Brain microvascular endothelial cell (primary cell): ENCODE measurements around the gene RHO.

ENCODE experiments used
- DNase-seq: peaks from one replicate; pipeline ENCODE4 v3.0.0-alpha.2; 2020
- H3K27ac ChIP-seq: fragments of 250-450 bp; sonication (Bioruptor Pico); 2 replicates; pipeline ENCODE4 v1.5.1; 2020; ENCODE audit warnings: mild to moderate bottlenecking, moderate library complexity
- H3K27me3 ChIP-seq: fragments of 250-450 bp; sonication (Bioruptor Pico); replicated peaks from 2 replicates; pipeline ENCODE4 v1.5.1; 2020; ENCODE audit warnings: mild to moderate bottlenecking
- H3K36me3 ChIP-seq: fragments of 250-450 bp; sonication (Bioruptor Pico); replicated peaks from 2 replicates; pipeline ENCODE4 v1.5.1; 2020; ENCODE audit warnings: mild to moderate bottlenecking
- H3K4me3 ChIP-seq: 2 replicates; pipeline ENCODE4 v1.5.1; 2011; ENCODE audit warnings: low read depth, mild to moderate bottlenecking, control low read depth, low read length, moderate library complexity
- in situ Hi-C: cut with HindIII; loops from 2 replicates; pipeline ENCODE4 v1.10.0; 2017; ENCODE audit warnings: low sequenced_read_pairs, low pct_ligation_motif_present
- TF ChIP-seq, protein P1 (sequence below): IDR thresholded peaks from 2 replicates; pipeline ENCODE4 v1.5.1; 2011; ENCODE audit warnings: low read depth, mild to moderate bottlenecking, moderate library complexity, low read length, control low read depth, inconsistent platforms; ENCODE audit errors: missing control alignments

RHO gene

DNA sequence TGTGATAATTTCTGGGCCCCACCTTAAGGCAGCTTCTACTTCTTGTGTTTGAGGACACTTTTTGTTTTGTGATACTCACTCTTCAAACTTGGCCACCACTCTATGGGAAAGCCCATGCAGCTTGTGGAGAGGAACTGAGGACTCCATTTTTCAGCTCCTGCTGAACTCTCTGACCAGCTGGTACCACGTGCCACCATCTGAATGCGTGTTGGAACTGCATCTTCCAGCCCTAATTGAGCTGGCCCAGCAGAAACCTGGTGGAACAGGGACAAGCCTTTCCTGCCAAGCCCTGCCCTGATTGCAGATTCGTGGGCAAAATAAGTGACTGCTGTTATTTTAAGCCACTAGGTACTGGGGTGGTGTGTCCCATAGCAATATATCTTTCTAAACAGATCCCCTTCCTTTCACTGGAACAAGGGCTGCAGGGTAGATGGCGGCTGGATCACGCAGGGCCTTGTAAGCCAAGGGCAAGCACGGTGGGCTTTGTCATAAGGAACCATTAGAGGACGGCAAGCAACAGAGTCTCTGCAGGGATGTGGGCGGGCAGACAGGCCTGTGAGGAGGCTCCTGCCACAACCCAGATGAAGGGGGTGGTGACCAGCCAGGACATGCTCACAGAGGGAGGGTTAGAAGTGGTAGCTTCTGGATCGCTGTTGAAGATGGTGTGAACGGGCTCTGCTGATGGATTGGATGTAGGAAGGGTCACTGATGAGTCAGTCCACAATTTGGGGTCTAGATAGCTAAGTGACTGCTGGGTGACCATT is 24.0 kb downstream of the RHO start:
- no peak for DNase-seq
- TF ChIP-seq, protein P1, sequence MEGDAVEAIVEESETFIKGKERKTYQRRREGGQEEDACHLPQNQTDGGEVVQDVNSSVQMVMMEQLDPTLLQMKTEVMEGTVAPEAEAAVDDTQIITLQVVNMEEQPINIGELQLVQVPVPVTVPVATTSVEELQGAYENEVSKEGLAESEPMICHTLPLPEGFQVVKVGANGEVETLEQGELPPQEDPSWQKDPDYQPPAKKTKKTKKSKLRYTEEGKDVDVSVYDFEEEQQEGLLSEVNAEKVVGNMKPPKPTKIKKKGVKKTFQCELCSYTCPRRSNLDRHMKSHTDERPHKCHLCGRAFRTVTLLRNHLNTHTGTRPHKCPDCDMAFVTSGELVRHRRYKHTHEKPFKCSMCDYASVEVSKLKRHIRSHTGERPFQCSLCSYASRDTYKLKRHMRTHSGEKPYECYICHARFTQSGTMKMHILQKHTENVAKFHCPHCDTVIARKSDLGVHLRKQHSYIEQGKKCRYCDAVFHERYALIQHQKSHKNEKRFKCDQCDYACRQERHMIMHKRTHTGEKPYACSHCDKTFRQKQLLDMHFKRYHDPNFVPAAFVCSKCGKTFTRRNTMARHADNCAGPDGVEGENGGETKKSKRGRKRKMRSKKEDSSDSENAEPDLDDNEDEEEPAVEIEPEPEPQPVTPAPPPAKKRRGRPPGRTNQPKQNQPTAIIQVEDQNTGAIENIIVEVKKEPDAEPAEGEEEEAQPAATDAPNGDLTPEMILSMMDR = no peak
- no peak overlapping the region for H3K4me3 ChIP-seq
- peaks cover 7% of the 10 kb centered on the region for H3K36me3 ChIP-seq
- in situ Hi-C loops = no loop called here
- H3K27ac ChIP-seq = no peak overlapping the region
- no peaks in the 10 kb centered on the region for H3K27me3 ChIP-seq

DNA sequence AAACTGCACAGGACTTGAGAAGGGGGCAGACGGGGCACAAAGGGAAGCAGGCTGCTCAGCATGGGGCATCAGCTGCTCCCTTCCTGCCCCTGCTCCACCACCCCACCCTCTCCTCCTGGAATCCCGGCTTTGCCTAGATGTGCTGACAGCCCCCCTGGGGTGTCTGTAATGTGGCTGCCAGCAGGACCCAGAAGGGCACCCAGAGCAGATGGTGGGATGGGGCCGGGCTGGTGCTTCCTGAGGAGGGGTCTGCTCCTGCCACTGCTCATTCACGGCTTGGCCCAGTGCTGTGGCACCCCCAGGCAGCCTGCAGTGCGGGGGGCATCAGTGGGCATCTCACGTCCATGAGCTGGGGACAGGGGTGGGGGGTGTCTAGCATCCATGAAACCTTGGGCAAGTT is 24.7 kb downstream of the RHO start:
- TF ChIP-seq, protein P1 = no peak
- in situ Hi-C loops = no loop called here
- peaks cover 9% of the 10 kb centered on the region for H3K36me3 ChIP-seq

DNA sequence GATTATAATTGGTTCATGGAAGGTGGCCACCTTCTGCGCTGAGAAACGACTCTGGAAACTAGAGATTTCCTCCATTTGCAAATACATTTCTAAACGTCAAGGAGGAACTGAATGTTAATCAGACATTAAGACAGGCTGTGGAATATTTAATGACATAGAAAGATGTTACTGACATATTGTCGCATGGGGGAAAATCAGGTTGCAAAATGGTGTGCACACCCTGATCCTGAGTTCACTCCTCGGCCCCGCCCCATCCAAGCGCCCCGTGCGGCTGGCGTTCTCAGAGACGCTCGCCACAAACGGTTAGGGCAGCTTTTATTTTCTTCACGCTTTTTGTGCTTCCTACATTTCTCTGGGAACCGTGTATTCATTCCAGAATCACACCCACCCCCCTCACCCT is 25.3 kb downstream of the RHO start:
- H3K4me3 ChIP-seq = no peak overlapping the region

More for the DNA sequence above, 24.7 kb downstream of the RHO start:
- Histone ChIP-seq H3K27me3 (no peaks in the 10 kb centered on the region), H3K27ac (no peak overlapping the region), H3K4me3 (no peak overlapping the region)
- no peak for DNase-seq

DNA sequence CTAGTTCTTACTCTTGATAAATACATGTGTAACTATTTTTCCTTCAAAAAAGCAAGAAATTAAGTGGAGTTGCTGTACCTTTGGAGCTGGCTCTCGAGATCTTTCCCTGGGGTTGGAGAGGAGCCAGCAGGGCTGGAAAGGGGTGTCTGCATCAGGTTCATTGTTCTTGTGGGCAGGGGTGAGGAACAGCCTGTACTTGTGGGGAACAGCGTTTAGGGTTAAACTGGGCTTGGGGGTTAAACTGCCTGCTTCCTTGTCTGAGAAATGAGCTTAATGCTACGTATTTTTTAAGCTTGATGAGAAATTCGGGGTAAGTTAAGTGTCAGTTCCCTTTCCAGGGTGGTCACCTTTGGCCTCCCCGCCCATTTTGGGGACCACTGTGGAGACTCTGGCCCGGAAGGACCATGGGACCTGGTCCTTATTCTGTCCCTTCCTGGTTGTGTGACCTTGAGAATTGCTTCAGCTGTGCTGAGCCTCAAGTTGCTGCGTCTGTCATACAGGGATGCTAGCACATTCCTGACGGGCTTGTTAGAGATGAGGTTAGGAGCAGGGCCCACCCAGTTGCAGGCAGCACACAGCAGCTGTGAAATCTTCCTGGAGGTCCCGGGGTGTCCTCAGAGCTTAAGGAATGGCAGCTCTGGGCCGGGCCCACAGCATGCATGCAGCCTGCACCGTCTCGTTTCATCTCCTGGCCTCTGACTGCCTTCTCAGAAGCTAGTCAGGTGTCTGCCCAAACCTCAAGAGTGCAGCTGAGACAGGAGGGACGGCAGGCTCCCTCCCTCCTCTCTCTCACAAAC is 26.1 kb downstream of the RHO start:
- no peak for DNase-seq
- Histone ChIP-seq H3K36me3 (peaks cover 20% of the 10 kb centered on the region), H3K27ac (no peak overlapping the region), H3K4me3 (no peak overlapping the region), H3K27me3 (no peaks in the 10 kb centered on the region)
- in situ Hi-C loops = no loop called here
- TF ChIP-seq, protein P1 = no peak

More for the DNA sequence above, 25.3 kb downstream of the RHO start:
- Histone ChIP-seq H3K36me3 (peaks cover 13% of the 10 kb centered on the region), H3K27me3 (no peaks in the 10 kb centered on the region), H3K27ac (no peak overlapping the region)
- in situ Hi-C loops = no loop called here
- TF ChIP-seq, protein P1 = no peak
- no peak for DNase-seq

DNA sequence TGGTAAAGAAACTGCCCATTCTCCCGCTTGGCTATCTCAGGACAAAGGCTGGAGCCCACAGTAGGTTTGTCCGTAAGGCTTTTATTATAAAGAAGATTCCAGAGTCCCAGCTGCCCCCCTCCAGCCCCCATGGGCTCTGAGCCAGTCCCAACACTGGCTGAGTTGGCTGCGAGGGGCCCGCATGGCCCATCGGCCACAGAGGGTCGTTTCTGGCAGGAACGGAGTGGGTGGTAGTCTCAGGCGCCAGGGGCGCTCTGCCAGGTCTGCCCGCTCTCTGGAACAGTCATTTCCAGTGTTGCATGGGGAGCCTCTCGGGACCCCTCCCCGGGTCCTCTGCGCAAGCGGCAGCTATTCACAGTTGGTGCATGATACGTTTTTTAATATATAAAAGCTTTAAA is 26.7 kb downstream of the RHO start:
- H3K4me3 ChIP-seq = no peak overlapping the region
- TF ChIP-seq, protein P1 = no peak
- no peak overlapping the region for H3K27ac ChIP-seq
- in situ Hi-C loops = no loop called here
- peaks cover 26% of the 10 kb centered on the region for H3K36me3 ChIP-seq
- DNase-seq = no peak
- H3K27me3 ChIP-seq = no peaks in the 10 kb centered on the region
